Panc1 (cell line): ENCODE data around the gene KCTD19. TPM values are rescaled to one million over a fixed set of nuclear protein-coding genes. Genes with fewer than 3 reads are reported as not detected.

ENCODE experiments used
- ATAC-seq: fragments of 200-7000 bp; cut with Tn5 transposase; 2 replicates; pipeline ENCODE4 v1.9.1; 2020; ENCODE audit warnings: mild to moderate bottlenecking, moderate library complexity
- BruUV-seq: library from RNA; stranded (reverse); fragments of 400-500 nt; replicated peaks from 2 replicates; lab custom pipeline; 2021; lab: Mats Ljungman, UMichigan
- CTCF ChIA-PET: fragments of 300-600 bp; sonication (Branson Sonifier 250); formaldehyde crosslinking; loops from one replicate; lab custom pipeline; 2022; ENCODE audit warnings: antibody characterized with exemption; lab: Charles Lee
- POLR2A ChIA-PET: fragments of 300-600 bp; sonication (Branson Sonifier 250); formaldehyde crosslinking; loops from one replicate; lab custom pipeline; 2022; ENCODE audit warnings: antibody characterized with exemption; lab: Charles Lee
- DNase-seq: peaks from one replicate; pipeline ENCODE4 v3.0.0-alpha.2; 2010; ENCODE audit warnings: low read depth, low spot score
- H3K27ac ChIP-seq: 2 replicates; pipeline ENCODE4 v1.5.1; 2011; ENCODE audit warnings: mild to moderate bottlenecking, low read length, inconsistent platforms
- H3K27me3 ChIP-seq: fragments of 200-500 bp; sonication (Bioruptor generic); 2 replicates; pipeline ENCODE4 v1.6.0; 2014; ENCODE audit warnings: low read length, inconsistent platforms; ENCODE audit not compliant: control insufficient read depth, insufficient read depth
- H3K36me3 ChIP-seq: fragments of 200-500 bp; sonication (Bioruptor generic); 2 replicates; pipeline ENCODE4 v1.5.1; 2014; ENCODE audit warnings: inconsistent platforms, mild to moderate bottlenecking, low read length, moderate library complexity; ENCODE audit not compliant: control insufficient read depth, insufficient read depth
- H3K4me1 ChIP-seq: 2 replicates; pipeline ENCODE4 v1.5.1; 2011; ENCODE audit warnings: inconsistent platforms, mild to moderate bottlenecking, low read length, moderate library complexity; ENCODE audit not compliant: control insufficient read depth, insufficient read depth
- H3K4me3 ChIP-seq, 2 experiments: 2 replicates each; pipeline ENCODE4 v1.5.1; 2011 to 2012; ENCODE audit warnings: low read depth in 2 of 2, low read length in 2 of 2, mild to moderate bottlenecking in 2 of 2, inconsistent platforms in 1 of 2, moderate library complexity in 1 of 2
- H3K9me3 ChIP-seq: fragments of 200-500 bp; sonication (Bioruptor generic); 2 replicates; pipeline ENCODE4 v1.5.1; 2014; ENCODE audit warnings: low read depth, mild to moderate bottlenecking, inconsistent platforms, low read length, moderate library complexity; ENCODE audit not compliant: control insufficient read depth, insufficient read depth
- POLR2AphosphoS5 ChIP-seq: IDR thresholded peaks from 2 replicates; pipeline ENCODE4 v1.6.1; 2012; ENCODE audit warnings: mild to moderate bottlenecking, low read depth, low read length, moderate library complexity
- SIN3A ChIP-seq: IDR thresholded peaks from 2 replicates; pipeline ENCODE4 v1.6.1; 2012; ENCODE audit warnings: low read depth, mild to moderate bottlenecking, low read length, moderate library complexity, borderline replicate concordance; ENCODE audit not compliant: insufficient read depth
- TCF7L2 ChIP-seq: IDR thresholded peaks from 2 replicates; pipeline ENCODE4 v1.6.1; 2011; ENCODE audit warnings: mild to moderate bottlenecking, low read depth, low read length, inconsistent platforms
- in situ Hi-C: cut with HindIII; loops from 2 replicates; pipeline ENCODE4 v1.10.0; 2016; ENCODE audit warnings: low sequenced_read_pairs, low pct_unique_long_range_greater_than_20kb
- intact Hi-C: fragments of 100-400 bp; cut with micrococcal nuclease; formaldehyde crosslinking; loops from one replicate; pipeline ENCODE4 v1.10.0; 2022; ENCODE audit not compliant: unreplicated experiment
- total RNA-seq: library from RNA; stranded (reverse); gene quantifications from one replicate; pipeline ENCODE4 v1.2.1, GENCODE V29; 2021; ENCODE audit not compliant: unreplicated experiment
- TF ChIP-seq, protein P1 (sequence below): fragments of 450-650 bp; IDR thresholded peaks from 2 replicates; pipeline ENCODE4 v1.5.1; 2017; ENCODE audit warnings: mild to moderate bottlenecking
- TF ChIP-seq, protein P2 (sequence below), 2 experiments: IDR thresholded peaks; 2 replicates each; pipeline ENCODE4 v1.6.1; 2011 to 2012; ENCODE audit warnings: low read depth in 2 of 2, control low read depth in 1 of 2, low read length in 1 of 2, mild to moderate bottlenecking in 1 of 2, moderate library complexity in 1 of 2; ENCODE audit not compliant: insufficient read depth in 1 of 2

Gene KCTD19
- total RNA-seq, 1 experiment from 2014 or later: 0.62 TPM

DNA sequence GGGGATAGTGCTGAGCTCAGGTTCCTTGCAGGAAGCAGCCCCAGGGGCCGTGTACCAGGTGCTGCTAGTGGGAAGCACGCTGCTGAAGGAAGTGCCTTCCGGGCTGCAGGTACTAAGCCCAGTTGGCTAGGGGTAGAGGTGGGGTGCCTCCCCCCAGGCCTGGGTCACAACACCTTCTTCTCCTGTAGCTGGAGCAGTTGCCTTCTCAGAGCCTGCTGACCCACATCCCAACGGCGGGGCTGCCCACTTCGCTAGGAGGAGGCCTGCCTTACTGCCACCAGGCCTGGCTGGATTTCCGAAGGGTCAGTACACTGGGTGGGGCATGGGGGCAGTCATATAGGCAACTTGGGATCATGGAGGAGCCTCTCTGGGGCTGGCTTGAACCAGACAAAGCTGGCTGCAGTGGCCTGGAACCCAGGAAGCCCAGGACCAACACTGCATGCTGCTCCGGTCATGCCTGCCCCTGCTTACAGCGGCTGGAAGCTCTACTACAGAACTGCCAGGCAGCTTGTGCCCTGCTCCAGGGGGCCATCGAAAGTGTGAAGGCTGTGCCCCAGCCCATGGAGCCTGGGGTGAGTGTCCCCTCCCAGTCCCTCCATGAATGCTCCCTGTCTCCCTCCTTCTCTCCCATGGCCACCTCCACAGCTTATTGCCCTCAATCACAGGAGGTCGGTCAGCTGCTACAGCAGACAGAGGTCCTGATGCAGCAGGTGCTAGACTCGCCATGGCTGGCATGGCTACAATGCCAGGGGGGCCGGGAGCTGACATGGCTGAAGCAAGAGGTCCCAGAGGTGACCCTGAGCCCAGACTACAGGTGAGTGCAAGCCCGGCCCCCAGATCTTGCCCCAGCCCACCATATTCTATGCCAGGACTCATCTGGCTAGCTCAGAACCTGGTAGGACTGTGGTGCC is 44.8 kb downstream of the KCTD19 start:
- ATAC-seq: no peak
- TF ChIP-seq TCF7L2: no peak
- TF ChIP-seq, protein P1, sequence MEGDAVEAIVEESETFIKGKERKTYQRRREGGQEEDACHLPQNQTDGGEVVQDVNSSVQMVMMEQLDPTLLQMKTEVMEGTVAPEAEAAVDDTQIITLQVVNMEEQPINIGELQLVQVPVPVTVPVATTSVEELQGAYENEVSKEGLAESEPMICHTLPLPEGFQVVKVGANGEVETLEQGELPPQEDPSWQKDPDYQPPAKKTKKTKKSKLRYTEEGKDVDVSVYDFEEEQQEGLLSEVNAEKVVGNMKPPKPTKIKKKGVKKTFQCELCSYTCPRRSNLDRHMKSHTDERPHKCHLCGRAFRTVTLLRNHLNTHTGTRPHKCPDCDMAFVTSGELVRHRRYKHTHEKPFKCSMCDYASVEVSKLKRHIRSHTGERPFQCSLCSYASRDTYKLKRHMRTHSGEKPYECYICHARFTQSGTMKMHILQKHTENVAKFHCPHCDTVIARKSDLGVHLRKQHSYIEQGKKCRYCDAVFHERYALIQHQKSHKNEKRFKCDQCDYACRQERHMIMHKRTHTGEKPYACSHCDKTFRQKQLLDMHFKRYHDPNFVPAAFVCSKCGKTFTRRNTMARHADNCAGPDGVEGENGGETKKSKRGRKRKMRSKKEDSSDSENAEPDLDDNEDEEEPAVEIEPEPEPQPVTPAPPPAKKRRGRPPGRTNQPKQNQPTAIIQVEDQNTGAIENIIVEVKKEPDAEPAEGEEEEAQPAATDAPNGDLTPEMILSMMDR: no peak
- peaks cover 6% of the 10 kb centered on the region; the same call in 1 of the 2 replicates for H3K4me1 ChIP-seq
- intact Hi-C loops (no loop called here), in situ Hi-C loops (no loop called here)
- H3K27ac ChIP-seq: no peak overlapping the region
- no peaks in the 10 kb centered on the region for H3K9me3 ChIP-seq
- CTCF ChIA-PET: interaction anchor here (0.7 to 0.8 kb wide), 3 partner anchors 84 to 118 kb away, joined by 3 to 9 read pairs (median 4); no protein-coding TSS in a partner anchor
- POLR2A ChIA-PET: interaction anchor here (0.6 kb wide), 1 partner anchor 271 kb away, joined by 5 read pairs; no protein-coding TSS in a partner anchor
- no TSS peak for BruUV-seq
- H3K36me3 ChIP-seq: no peaks in the 10 kb centered on the region; the same call in 1 of the 2 replicates
- no peaks in the 10 kb centered on the region for H3K27me3 ChIP-seq
- DNase-seq: no peak
- H3K4me3 ChIP-seq: no peak overlapping the region

DNA sequence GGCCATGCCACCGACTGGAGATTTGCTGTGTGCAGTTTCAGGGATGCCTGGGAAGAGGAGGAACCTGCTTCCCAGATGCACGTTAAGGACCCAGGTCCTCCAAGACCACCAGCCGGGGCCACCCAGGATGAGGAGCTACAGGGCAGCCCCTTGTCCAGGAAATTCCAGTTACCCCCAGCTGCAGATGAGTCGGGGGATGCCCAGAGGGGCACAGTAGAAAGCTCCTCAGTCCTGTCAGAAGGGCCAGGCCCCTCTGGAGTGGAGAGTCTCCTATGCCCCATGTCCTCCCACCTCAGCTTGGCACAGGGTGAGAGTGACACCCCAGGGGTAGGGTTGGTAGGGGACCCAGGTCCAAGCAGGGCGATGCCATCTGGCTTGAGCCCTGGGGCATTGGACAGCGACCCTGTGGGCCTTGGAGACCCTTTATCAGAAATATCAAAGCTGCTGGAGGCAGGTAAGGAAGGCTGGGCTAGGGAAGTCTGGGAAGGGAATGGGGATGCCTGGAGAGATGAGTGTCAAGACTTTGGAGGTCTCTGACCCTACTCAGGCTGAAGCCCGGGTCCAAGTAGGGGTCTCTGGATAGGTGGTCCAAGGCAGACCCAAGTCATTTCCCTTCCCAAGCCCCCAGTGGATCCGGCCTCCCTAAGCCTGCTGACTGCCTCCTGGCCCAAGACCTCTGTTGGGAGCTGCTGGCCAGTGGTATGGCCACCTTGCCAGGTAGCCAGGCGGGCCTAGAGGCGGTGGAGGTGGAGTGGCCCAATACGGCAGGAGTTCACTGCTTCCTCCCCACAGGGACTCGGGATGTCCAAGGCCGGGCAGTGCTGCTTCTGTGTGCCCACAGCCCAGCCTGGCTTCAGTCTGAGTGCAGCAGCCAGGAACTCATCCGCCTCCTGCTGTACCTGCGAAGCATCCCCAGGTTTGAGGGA is 46.2 kb downstream of the KCTD19 start:
- Histone ChIP-seq H3K4me1 (peaks cover 6% of the 10 kb centered on the region; the same call in 1 of the 2 replicates), H3K27me3 (no peaks in the 10 kb centered on the region), H3K27ac (no peak overlapping the region), H3K9me3 (no peaks in the 10 kb centered on the region), H3K36me3 (no peaks in the 10 kb centered on the region; the same call in 1 of the 2 replicates), H3K4me3 (no peak overlapping the region; a peak in 1 of 4 replicates)
- no peak for TF ChIP-seq POLR2AphosphoS5
- TF ChIP-seq, protein P2, sequence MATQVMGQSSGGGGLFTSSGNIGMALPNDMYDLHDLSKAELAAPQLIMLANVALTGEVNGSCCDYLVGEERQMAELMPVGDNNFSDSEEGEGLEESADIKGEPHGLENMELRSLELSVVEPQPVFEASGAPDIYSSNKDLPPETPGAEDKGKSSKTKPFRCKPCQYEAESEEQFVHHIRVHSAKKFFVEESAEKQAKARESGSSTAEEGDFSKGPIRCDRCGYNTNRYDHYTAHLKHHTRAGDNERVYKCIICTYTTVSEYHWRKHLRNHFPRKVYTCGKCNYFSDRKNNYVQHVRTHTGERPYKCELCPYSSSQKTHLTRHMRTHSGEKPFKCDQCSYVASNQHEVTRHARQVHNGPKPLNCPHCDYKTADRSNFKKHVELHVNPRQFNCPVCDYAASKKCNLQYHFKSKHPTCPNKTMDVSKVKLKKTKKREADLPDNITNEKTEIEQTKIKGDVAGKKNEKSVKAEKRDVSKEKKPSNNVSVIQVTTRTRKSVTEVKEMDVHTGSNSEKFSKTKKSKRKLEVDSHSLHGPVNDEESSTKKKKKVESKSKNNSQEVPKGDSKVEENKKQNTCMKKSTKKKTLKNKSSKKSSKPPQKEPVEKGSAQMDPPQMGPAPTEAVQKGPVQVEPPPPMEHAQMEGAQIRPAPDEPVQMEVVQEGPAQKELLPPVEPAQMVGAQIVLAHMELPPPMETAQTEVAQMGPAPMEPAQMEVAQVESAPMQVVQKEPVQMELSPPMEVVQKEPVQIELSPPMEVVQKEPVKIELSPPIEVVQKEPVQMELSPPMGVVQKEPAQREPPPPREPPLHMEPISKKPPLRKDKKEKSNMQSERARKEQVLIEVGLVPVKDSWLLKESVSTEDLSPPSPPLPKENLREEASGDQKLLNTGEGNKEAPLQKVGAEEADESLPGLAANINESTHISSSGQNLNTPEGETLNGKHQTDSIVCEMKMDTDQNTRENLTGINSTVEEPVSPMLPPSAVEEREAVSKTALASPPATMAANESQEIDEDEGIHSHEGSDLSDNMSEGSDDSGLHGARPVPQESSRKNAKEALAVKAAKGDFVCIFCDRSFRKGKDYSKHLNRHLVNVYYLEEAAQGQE (IDR thresholded peaks at IDR 0.05; ENCODE audit: insufficient read depth in 1 of 2, low read depth in 2 of 2, low read length in 1 of 2): no peak
- TF ChIP-seq SIN3A: no peak
- TF ChIP-seq TCF7L2: no peak
- TF ChIP-seq, protein P1: no peak
- no peak for DNase-seq
- in situ Hi-C loops: no loop called here
- intact Hi-C loops: no loop called here
- no peak for ATAC-seq
- CTCF ChIA-PET: no interaction called here
- BruUV-seq: no TSS peak
- POLR2A ChIA-PET: no interaction called here
